Melanocyte of skin (primary cell): Measurements from ENCODE around the gene NBPF12. TPM values are rescaled to one million over a fixed set of nuclear protein-coding genes. Genes with fewer than 3 reads are reported as not detected.

Source experiments
- total RNA-seq, 2 donors: library from RNA; depleted of rRNA; stranded (reverse); fragments of >200 nt; gene quantifications; 2 replicates each; pipeline ENCODE4 v1.2.3, GENCODE V29; 2012

NBPF12 gene, protein sequence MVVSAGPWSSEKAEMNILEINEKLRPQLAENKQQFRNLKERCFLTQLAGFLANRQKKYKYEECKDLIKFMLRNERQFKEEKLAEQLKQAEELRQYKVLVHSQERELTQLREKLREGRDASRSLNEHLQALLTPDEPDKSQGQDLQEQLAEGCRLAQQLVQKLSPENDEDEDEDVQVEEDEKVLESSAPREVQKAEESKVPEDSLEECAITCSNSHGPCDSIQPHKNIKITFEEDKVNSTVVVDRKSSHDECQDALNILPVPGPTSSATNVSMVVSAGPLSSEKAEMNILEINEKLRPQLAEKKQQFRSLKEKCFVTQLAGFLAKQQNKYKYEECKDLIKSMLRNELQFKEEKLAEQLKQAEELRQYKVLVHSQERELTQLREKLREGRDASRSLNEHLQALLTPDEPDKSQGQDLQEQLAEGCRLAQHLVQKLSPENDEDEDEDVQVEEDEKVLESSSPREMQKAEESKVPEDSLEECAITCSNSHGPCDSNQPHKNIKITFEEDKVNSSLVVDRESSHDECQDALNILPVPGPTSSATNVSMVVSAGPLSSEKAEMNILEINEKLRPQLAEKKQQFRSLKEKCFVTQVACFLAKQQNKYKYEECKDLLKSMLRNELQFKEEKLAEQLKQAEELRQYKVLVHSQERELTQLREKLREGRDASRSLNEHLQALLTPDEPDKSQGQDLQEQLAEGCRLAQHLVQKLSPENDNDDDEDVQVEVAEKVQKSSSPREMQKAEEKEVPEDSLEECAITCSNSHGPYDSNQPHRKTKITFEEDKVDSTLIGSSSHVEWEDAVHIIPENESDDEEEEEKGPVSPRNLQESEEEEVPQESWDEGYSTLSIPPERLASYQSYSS (N-terminal part only)
- total RNA-seq, result 1 to 10 TPM; 4.0 to 6.5 TPM

DNA sequence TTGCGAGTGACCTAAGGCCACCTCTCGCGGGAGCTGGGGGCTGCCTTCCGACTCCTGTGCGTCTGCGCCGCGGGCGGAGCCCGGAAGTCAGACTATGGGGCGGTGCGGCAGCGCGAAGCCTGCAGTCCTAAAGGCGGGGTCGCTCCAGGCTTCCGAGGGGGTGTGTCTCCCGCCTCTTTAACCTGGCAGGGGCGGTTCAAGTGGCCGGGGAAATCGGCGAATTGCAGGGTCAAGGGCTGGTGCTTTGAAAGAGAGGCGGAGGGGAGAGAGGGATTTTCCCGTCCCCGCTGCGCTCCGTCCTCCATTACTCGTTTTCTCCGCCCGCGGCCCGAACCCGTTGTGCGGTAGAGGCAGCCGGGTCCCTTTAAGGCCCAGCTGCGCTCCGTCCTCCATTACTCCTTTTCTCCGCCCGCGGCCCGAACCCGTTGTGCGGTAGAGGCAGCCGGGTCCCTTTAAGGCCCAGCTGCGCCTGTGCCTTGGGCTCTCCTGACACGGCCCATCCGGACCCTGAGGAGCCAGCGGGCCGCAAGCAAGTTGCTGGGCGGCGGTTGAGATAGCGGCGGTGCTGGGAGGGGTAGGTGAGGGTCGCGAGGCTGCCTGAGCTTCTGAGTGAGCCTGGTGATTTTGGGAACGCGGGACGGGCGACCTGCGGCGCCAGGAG is at the start of gene NBPF12:
Gene NBPF12 (plus strand): TSS at position 83 of the 661 bp plus-strand sequence. CDS start 21,820 bp downstream, outside the sequence.

Other genes with a start within 250 kb of the NBPF12 start
- 10 to 100 TPM in 1 of 2 donors, 1 to 10 TPM in 1; 9.7 to 12.0 TPM for gene PRKAB2, start 234.1 kb downstream of the NBPF12 start, total RNA-seq